ENCODE data around the gene AAK1.
"Not testable (repeated sequence)": the region's sequence is repeated elsewhere in the genome, so short reads cannot be mapped to it uniquely, and the experiment has no call there.

AAK1 gene

GRCh38 chr2:69600425-69600824, 43.1 kb downstream of the AAK1 start:
- DNase-seq (ENCODE audit: low spot score) = no peak

- no peak for DNase-seq (ENCODE audit: low spot score)
These were observed 45.5 kb downstream of the AAK1 start for GRCh38 chr2:69597843-69598610.

- DNase-seq (ENCODE audit: low spot score) = no peak
These were observed 46.4 kb downstream of the AAK1 start for GRCh38 chr2:69597105-69597504.

- DNase-seq (ENCODE audit: low spot score) = no peak
These were observed 49.2 kb downstream of the AAK1 start for GRCh38 chr2:69594341-69594740.

GRCh38 chr2:69592511-69592910, 51.0 kb downstream of the AAK1 start:
- no peak for DNase-seq (ENCODE audit: low spot score)

GRCh38 chr2:69589973-69590652, 53.4 kb downstream of the AAK1 start:
- peak; percentile 36 for DNase-seq (ENCODE audit: low spot score)

- no peak for DNase-seq (ENCODE audit: low spot score)
These were observed 54.6 kb downstream of the AAK1 start for GRCh38 chr2:69588945-69589344.

- DNase-seq (ENCODE audit: low spot score) = no peak
These were observed 55.1 kb downstream of the AAK1 start for GRCh38 chr2:69588403-69588802.

GRCh38 chr2:69585855-69586555, 57.5 kb downstream of the AAK1 start:
- DNase-seq (ENCODE audit: low spot score) = no peak

GRCh38 chr2:69584127-69584889, 59.2 kb downstream of the AAK1 start:
- DNase-seq (ENCODE audit: low spot score) = no peak

- no peak for DNase-seq (ENCODE audit: low spot score)
These were observed 60.2 kb downstream of the AAK1 start for GRCh38 chr2:69583321-69583833.

GRCh38 chr2:69582582-69583176, 60.9 kb downstream of the AAK1 start:
- peak; percentile 17 for DNase-seq (ENCODE audit: low spot score)

- peak; percentile 14 for DNase-seq (ENCODE audit: low spot score)
These were observed 61.6 kb downstream of the AAK1 start for GRCh38 chr2:69581774-69582581.

GRCh38 chr2:69580486-69580885, 63.1 kb downstream of the AAK1 start:
- no peak for DNase-seq (ENCODE audit: low spot score)

- DNase-seq (ENCODE audit: low spot score) = no peak
These were observed 64.0 kb downstream of the AAK1 start for GRCh38 chr2:69579536-69579935.

GRCh38 chr2:69578198-69578540, 65.4 kb downstream of the AAK1 start:
- no peak for DNase-seq (ENCODE audit: low spot score)

GRCh38 chr2:69577467-69578197, 65.9 kb downstream of the AAK1 start:
- DNase-seq (ENCODE audit: low spot score) = no peak

GRCh38 chr2:69576880-69577279, 66.7 kb downstream of the AAK1 start:
- DNase-seq (ENCODE audit: low spot score) = no peak

- peak; percentile 40 for DNase-seq (ENCODE audit: low spot score)
These were observed 67.6 kb downstream of the AAK1 start for GRCh38 chr2:69575926-69576325.

GRCh38 chr2:69575371-69575770, 68.2 kb downstream of the AAK1 start:
- DNase-seq (ENCODE audit: low spot score) = not testable (repeated sequence)
